Forelimb muscle (tissue), 1 donor: ENCODE data around the gene ASS1. TPM values are rescaled to one million over a fixed set of nuclear protein-coding genes. Genes with fewer than 3 reads are reported as not detected.

Experiments used
- DNase-seq: peaks from one replicate; pipeline ENCODE4 v3.0.0-alpha.2; 2013; ENCODE audit warnings: low read depth
- polyA plus RNA-seq: library from polyadenylated mRNA; unstranded; fragments of 120-200 nt; gene quantifications from one replicate; pipeline ENCODE4 v1.2.1, GENCODE V29; 2013; ENCODE audit not compliant: insufficient read length

The ASS1 gene
- polyA plus RNA-seq, 1 donor, result 38.9 TPM

DNA sequence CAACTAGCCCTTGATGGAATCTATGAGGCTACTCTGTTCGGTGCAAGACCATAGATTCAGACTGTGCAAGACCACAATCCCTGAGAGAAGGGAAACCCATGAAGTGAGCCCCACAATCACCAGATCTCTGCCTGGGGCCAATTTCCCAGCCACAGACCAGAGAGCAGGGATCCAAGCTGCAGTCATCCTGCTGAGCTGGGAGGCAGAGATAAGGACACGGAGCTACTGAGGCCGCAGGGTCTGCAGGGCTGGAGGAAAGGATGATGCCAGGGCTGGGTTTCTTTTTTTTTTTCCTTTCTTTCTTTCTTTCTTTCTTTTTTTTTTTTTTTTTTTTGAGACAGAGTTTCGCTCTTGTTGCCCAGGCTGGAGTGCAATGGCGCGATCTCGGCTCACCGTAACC, 86.9 kb downstream of the ASS1 start:
- no peak for DNase-seq

DNA sequence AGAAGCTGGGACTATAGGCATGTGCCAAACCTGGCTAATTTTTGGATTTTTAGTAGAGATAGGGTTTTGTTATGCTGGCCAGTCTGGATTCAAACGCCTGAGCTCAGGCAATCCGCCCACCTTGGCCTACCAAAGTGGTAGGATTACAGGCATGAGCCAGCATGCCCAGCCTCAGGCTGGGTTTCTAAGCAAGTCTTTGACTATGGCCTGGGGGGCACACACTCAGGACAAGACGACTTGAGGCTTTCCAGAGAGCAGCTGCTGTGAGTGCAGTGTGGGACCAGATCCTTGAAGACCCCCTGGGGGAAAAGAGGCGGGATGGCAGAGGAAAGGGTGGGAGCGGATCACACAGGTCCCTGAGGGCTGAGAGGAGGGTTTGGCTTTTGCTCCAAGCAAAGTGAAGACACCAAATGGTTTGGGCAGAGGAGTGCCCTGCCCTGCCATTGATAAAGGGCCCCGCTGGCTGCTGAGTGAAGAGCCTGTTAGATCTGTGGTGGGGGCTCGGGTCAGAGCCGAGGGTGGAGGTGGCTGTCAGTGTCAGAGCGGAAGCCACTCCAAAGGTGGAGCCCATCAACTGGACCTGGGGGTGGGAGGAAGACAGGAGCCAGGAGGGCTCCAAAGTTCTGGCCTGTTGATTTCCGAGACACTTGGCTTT, 87.8 kb downstream of the ASS1 start:
- DNase-seq, result no peak

DNA sequence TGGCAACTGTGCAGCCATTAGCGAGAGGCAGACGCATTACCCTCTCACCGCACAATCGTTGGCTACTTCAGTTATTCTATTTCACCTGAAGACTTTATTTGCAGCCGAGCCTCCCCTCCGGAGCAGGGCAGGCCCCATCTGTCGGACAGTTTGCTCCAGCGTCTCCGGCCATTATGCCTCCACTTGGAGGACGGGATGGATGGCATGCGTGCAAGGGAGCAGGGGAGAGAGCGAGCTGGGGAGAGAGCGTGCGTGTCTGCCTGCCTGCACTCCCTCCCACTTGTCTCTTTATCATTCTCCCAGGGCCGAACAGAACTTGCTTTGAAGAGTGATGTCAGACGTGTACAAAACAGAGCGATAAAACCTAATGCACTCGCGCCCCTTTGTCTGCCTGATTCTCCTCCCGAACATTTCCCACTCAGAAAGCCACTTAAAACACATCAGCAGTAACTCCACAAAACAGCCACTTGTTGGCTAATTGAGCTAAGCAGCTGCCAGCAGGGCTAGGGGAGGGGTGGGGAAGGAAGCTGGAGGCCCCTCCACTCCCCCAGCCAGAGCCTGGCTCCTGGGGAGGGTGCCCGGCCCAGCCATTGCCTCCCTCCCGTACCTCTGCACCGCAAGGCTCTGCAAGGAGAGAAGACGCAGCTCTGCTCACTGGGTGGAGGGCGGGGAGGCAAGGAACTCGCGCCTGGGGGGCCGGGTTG, 91.2 kb downstream of the ASS1 start:
- no peak for DNase-seq

DNA sequence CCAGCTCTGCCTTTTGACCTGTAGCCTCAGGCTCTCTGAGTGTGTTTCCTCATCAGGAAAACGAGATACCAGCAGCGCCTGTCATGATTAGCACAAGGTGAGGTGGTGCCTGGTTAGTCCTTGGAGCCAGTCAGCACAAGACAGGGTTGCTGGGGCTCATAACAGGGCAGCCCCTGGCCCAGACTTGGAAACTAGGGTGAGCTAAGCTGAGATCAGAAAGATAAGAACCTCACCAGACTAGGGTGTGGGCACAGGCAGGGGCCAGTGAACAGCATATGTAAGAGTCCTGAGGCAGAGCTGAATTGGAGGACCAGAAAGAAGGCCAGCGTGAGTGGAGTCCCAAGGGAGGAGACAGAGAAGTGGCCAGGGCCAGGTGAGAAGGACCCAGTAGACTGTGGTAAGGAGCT, 91.9 kb downstream of the ASS1 start:
- DNase-seq, result no peak

DNA sequence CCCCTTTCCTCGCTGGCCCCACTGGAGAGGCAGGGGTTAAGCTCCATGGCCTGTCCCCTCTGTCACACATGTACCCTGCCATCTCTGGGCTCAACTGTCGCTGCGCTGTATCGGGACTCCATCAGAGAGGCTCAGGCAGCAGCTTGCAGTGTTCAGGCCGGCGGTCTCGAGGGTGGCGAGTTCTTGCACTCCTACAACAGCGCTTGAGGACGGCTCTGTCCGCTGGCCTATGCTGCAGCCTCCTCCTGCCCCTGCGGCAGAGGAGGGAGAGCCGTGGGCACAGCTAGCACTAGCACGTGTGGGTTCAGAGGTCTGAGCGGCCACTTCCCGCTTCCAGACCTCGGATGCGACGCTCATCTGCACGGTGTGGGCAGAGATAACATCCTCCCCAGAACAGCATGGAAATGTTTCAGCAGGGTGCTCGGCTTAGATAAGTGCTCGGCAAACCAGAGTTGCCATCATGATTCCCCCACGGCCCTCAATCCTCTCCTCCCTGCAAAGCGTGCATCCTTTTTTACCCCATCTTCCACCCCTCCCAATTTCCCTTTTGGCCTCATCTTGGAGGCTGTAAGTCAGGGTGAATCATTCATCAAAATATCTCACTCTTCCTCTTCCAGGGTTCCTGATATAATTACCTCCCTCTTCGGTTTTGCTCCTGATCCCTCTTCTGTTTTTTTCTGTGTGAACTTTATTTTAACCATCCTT, 92.7 kb downstream of the ASS1 start:
- no peak for DNase-seq

DNA sequence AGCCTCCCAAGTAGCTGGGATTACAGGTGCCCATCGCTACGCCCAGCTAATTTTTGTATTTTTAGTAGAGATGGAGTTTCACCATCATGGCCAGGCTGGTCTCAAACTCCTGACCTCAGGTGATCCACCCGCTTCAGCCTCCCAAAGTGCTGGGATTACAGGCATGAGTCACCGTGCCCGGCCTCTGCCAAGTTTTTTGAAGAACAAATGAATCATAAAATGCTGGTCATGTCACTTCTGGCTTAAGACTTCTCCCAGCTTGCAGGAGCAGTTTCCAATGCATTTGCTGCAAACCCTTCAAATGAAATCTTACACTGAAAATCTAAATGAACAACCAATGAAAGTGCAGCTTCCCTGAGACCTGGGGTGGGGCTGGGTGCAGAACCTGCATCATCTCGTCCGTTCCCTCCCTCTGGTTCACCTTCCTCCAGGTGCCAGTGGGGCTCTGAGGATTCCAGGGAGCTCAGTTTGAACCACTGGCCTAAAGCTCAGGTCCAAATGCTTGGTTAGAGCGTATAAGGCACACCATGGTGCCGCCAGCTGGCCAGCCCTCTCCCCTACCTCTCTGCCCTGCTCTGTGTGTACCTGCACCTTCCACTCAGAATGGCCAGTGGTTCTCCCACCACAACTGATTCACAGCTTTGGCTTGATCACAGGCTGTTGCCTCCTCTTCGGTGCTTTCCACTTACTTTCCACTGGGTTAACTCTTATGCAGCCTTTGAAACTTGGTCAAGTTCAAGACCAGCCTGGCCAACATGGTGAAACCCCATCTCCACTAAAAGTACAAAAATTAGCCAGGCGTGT, 94.9 kb downstream of the ASS1 start:
- no peak for DNase-seq

DNA sequence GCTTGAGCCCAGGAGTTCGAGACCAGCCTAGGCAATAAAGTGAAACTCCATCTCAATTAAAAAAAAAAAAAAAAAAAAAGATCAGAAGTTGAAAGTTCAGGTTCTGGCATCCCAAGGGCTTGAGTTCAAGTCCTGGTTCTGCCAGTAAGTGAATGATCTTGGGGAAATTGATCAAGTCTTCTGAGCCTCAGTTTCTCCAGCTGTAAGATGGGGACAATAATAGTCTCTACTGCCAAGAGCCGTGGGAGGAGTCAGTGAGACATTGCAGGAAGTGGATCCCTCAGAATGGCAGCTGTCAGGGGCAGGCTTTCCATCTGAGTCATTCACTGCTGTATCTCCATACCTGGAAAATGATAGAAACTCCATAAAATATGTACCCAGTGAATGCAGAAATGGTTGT, 96.8 kb downstream of the ASS1 start:
- no peak for DNase-seq

DNA sequence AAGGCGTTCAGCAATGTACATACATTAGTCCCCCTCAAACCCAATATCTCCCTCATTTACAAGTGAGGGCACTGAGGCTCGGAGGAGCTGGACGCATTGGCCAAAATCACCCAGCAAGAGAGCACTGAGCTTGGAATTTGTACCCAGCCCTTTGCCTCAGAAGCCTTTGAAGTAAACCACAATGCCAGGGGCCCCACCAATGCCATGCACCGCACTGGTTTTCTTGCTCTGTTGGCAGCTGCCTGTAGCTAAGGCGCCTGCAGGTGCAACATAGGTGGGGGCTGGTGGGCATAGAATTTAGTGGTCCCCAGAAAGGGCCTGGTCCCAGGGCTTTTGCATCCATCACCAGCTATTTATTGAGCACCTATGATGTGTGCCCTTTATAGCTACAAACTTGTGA, 97.3 kb downstream of the ASS1 start:
- DNase-seq, result no peak

DNA sequence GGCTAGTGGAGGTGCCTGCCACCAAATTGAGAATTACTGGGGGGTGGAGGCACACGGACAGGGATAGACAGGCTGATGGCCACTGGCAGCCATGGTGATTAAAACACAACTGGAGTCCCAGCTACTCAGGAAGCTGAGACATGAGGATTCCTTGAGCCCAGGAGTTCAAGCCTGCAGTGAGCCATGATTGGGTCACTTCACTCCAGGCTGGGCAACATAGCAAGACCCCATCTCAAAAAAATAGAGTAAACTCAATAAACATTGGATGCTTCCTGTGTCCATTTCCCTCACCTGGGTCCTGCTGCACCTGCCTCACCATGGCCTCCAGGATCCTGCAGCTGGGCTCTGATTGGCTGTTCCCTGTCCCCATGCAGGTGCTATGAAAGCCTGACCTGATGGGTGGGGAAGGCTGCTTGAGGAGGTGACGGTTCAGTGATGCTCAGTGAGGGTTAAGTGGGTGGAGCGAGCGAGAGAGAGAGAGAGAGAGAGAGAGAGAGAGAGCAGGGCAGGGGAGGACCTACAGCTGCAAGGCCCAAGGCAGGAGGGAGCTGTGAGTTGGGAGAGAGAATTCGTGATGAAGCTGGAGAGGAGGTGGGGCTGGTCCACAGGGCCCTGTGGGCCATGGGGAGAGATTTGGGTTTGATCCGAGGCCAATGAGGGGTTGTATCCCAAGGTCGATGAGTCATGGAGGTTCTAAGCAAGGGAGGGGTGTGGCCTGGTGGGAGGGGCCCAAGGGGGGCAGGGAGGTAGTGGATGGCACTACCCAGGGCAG, 97.9 kb downstream of the ASS1 start:
- no peak for DNase-seq

DNA sequence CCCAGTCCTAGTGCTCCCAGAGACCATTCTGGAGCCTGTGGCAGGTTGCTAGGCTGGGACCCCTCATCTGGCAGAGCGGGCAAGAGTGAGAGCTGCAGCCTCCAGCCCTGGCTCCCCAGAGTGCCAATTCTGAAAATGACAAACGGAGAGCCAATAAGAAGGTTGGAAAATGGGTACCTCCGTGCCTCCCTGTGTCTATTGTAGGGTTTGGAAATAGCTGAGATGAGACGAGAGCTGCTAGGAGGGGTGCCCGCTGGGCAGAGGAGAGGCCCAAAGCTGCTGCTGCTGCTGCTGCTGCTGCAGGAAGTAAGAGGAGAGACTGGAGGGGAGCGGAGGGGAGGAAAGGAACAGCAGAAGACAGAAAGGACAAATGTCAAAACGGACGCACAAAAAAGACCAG, 98.6 kb downstream of the ASS1 start:
- DNase-seq, result no peak

DNA sequence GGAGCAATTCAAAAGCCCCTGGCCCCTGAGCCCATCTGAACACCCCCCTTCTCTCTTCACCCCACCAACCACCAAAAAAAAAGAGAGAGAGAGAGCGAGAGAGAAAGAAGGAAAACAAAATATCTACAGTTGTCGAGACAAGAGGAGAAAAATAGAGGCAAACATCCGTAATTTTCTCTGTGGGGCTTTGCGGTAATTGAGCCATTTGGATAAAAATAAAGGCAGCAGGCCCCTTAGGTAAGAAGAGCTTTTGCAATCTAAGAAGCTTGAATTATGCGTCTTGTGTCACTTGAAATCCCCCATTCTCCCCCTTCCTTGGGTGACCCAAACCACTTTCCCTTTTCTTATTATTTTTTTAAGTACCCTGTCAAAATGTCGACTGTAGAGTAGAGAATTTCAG, 99.1 kb downstream of the ASS1 start:
- no peak for DNase-seq

DNA sequence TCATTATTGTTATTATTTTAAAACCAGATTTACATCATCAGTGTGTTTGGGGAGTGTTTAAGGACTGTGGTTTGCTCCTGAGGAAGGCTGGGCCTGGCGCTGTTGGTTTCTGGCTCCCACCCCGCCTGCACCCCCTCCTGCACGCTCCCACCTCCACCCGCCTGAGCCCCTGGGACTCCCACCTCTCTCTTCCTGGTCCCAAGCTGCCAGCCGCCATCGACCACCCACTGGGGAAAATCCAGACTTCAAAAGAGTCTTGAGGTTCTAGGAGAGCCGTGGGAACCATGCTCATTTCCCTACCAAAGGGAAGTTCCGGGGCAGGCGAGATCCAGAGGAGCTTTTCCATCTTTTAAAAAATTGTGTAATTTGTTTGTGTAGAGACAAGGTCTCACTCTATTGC, 99.6 kb downstream of the ASS1 start:
- no peak for DNase-seq

DNA sequence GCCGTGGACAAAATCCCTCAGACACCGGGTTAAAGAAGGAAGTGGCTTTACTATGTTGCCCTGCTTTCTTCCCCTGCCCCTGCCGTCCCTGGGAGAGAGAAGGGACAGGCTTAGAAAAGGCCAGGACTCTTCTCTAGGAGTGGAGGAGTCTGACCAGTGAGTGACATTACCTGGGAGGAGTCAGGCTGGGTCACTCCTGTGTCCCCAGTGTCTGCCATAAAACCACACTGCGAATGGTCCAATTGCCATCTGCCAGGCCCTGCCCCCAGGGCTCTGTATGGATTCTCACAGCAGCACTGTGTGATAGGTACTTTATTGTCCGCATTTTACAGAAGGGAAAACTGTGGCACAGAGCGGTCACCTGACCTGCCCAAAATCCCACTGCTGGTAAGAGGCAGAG, 103.3 kb downstream of the ASS1 start:
- no peak for DNase-seq

DNA sequence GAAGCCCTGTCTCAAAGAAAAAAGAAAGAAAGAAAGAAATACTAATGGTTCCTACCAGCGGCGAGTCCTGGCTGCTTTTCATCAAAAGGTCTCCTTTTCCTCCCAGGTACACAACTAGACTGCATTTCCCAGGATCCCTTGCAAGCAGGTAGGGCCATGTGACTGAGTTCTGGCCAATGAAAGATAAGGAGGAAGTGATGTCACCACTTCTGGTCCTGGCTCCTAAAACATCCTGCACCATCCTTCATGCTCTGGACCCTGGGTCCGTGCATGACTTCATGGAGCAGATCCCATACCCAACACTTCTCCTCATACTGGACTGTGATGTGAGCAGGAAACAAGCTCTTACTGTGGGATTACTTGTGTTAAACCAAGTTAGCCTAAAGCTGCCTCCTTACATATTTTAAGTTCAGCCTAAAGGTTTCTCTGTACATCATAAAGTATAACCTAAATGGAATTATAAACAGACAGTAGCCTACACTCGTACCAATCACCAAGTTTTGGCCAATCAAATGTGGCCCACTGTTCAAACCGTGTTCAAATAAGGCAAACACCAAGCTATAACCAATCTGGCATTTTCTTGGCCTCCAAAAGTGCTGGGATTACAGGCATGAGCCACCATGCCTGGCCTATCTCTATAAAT, 104.5 kb downstream of the ASS1 start:
- no peak for DNase-seq

Other genes with a start within 250 kb of the ASS1 start
- gene HMCN2, start 179.2 kb upstream of the ASS1 start, polyA plus RNA-seq, result 12.3 TPM
- 41.6 TPM for gene FUBP3, start 134.6 kb downstream of the ASS1 start, polyA plus RNA-seq
- gene PRDM12, start 219.6 kb downstream of the ASS1 start, polyA plus RNA-seq, result not detected
- 26.5 TPM for gene EXOSC2, start 248.8 kb downstream of the ASS1 start, polyA plus RNA-seq